Measurements from ENCODE around the gene TMSB4X. TPM values are rescaled to one million over a fixed set of nuclear protein-coding genes. Genes with fewer than 3 reads are reported as not detected.
"Not testable (repeated sequence)": the region's sequence is repeated elsewhere in the genome, so short reads cannot be mapped to it uniquely, and the experiment has no call there.

Gene TMSB4X
- polyA plus RNA-seq: over 10,000 TPM; 26,219 to 39,735 (median 28,691) TPM

DNA sequence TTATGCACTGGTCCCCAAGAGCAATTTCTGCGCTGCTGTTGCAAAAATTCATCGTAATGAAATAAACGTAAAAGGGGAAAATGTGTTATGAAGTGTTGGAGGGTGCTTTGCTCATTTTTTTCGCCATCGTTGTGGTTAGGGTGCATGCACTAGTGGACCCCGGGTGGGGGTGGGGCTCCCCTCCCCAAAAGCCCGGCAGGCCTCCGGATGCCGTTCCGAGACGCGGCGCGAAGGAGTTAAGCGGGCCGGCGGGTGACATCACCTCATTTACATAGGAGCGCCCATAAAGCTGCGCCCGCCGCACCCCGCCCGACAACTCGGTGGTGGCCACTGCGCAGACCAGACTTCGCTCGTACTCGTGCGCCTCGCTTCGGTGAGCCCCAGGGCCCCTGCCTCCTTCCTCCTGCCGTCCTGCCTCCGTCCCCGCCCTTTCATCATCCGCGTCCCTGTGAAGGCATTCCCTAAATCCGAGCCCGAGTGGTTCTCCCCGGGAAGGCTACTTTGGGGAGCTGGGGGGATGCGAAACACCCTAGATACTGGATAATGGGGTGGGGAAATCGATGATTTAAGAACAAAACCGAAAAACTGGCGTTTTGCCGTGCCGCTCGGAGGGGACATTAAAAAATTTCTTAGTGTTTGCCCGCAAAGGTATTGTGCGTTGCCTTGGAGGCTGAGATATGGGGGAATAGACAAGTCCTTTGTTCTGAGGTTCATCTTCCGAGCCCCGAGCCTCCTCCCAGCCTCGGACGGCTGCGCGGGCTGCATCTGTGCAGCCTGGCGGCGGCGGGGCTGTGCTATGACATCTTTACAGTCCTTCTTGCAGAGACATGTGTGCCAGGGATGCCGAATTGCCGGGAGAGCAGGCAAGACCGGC is at the start of gene TMSB4X:
Gene TMSB4X, plus strand, starts transcription at position 315 of the 874 bp plus-strand sequence.
- Mint-ChIP-seq H3K4me1 (peaks cover 72 to 84% of the 10 kb centered on the region in 2 donors), H3K36me3 (peaks cover 26 to 36% (median 31%) of the 10 kb centered on the region in 3 donors), H3K27ac (peak within 1 kb of the TSS; percentile 92 to 98 (median 98)), H3K4me3 (peak within 1 kb of the TSS; percentile 94 to 99 (median 96)), H3K9me3 (peaks cover 0 to 2% (median 0%) of the 10 kb centered on the region in 6 donors), H3K27me3 (ENCODE audit: low read depth in 3 of 3) (peaks cover 36 to 50% (median 49%) of the 10 kb centered on the region in 3 donors)
- peak; percentile 82 to 86 (median 85) for DNase-seq

DNA sequence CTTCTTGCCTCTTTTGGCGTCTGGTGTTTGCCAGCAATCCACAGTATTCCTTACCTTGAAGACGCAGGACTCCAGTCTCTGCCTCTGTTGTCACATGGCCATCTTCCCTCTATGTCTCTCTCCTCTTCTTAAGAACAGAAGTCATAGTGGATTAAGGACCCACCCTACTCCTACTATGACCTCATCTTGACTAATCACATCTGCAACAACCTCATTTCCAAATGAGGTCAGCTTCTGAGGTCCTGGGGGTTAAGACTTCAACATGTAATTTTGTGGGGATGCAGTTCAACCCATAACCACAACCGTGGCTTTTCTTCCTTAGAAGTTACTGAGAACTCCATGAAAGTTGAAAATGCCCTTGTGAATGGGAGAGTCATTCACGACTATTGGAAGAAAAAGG is 45.2 kb upstream of the TMSB4X start:
- Mint-ChIP-seq H3K27ac (no peak overlapping the region), H3K36me3 (no peaks in the 10 kb centered on the region), H3K4me3 (no peak overlapping the region), H3K4me1 (no peaks in the 10 kb centered on the region), H3K9me3 (peaks cover 0 to 7% (median 0%) of the 10 kb centered on the region in 6 donors), H3K27me3 (ENCODE audit: low read depth in 3 of 3) (peaks cover 0 to 15% (median 9%) of the 10 kb centered on the region in 3 donors)
- no peak for DNase-seq

DNA sequence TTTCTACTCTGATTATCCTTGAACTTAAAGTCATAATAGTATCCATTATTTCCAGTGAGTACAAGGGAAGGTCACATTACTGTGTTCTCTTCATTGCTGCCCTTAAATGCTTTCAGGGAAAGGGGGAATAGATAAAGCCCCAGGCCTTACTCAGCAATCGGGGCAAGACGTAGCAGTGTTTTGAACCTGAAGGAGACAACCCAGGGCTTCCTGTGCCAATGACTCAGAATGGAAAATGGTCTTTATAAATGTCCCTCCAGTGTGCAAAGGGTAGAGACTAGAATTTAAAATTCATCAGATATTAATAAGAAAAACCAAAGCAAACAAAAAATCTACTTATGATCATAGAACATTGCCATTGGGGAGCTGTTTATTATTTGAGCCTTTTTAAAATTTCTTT is 44.8 kb upstream of the TMSB4X start:
- no peak for DNase-seq
- H3K27me3 Mint-ChIP-seq (ENCODE audit: low read depth in 3 of 3): peaks cover 0 to 15% (median 9%) of the 10 kb centered on the region in 3 donors
- no peak overlapping the region for H3K27ac Mint-ChIP-seq
- H3K36me3 Mint-ChIP-seq: no peaks in the 10 kb centered on the region
- no peaks in the 10 kb centered on the region for H3K4me1 Mint-ChIP-seq
- H3K4me3 Mint-ChIP-seq: no peak overlapping the region
- H3K9me3 Mint-ChIP-seq: peaks cover 0 to 5% (median 0%) of the 10 kb centered on the region in 6 donors

- no peaks in the 10 kb centered on the region for H3K4me1 Mint-ChIP-seq
- no peak for DNase-seq
- H3K9me3 Mint-ChIP-seq: peaks cover 0 to 4% (median 0%) of the 10 kb centered on the region in 6 donors
- H3K36me3 Mint-ChIP-seq: no peaks in the 10 kb centered on the region
- no peak overlapping the region for H3K27ac Mint-ChIP-seq
- peaks cover 0 to 17% (median 9%) of the 10 kb centered on the region in 3 donors for H3K27me3 Mint-ChIP-seq (ENCODE audit: low read depth in 3 of 3)
- H3K4me3 Mint-ChIP-seq: no peak overlapping the region
Observed at GRCh38 chrX:12932244-12932643, 42.7 kb upstream of the TMSB4X start.

- no peaks in the 10 kb centered on the region for H3K4me1 Mint-ChIP-seq
- H3K27me3 Mint-ChIP-seq (ENCODE audit: low read depth in 3 of 3): peaks cover 0 to 23% (median 10%) of the 10 kb centered on the region in 3 donors
- no peaks in the 10 kb centered on the region for H3K36me3 Mint-ChIP-seq
- no peak overlapping the region for H3K27ac Mint-ChIP-seq
- H3K9me3 Mint-ChIP-seq: peaks cover 0 to 4% (median 0%) of the 10 kb centered on the region in 6 donors
- DNase-seq: no peak
- no peak overlapping the region for H3K4me3 Mint-ChIP-seq
Observed at GRCh38 chrX:12934850-12935249, 40.1 kb upstream of the TMSB4X start.

- Mint-ChIP-seq H3K4me1 (no peaks in the 10 kb centered on the region), H3K36me3 (no peaks in the 10 kb centered on the region), H3K27me3 (ENCODE audit: low read depth in 3 of 3) (peaks cover 0 to 25% (median 13%) of the 10 kb centered on the region in 3 donors), H3K27ac (no peak overlapping the region), H3K9me3 (no peaks in the 10 kb centered on the region), H3K4me3 (no peak overlapping the region)
- no peak for DNase-seq
Observed at GRCh38 chrX:12936947-12937346, 38.0 kb upstream of the TMSB4X start.

DNA sequence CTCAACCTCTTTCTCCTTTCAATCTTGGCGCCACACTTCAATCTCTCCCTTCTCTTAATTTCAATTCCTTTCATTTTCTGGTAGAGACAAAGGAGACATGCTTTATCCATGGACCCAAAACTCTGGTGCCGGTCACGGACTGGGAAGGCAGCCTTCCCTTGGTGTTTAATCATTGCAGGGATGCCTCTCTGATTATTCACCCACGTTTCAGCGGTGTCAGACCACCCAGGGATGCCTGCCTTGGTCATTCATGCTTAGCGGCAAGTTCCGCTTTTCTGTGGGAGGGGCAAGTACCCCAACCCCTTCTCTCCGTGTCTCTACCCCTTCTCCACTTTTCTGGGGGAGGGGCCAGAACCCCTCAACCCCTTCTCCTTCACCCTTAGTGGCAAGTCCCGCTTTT is 34.4 kb upstream of the TMSB4X start:
- not testable (repeated sequence) for H3K4me3 Mint-ChIP-seq, H3K36me3 Mint-ChIP-seq, DNase-seq, H3K27ac Mint-ChIP-seq, H3K4me1 Mint-ChIP-seq, H3K9me3 Mint-ChIP-seq
- peaks cover 0 to 17% (median 13%) of the 10 kb centered on the region in 3 donors for H3K27me3 Mint-ChIP-seq (ENCODE audit: low read depth in 3 of 3)

- H3K36me3 Mint-ChIP-seq, H3K27ac Mint-ChIP-seq, H3K9me3 Mint-ChIP-seq, H3K4me3 Mint-ChIP-seq, DNase-seq: not testable (repeated sequence)
- Mint-ChIP-seq H3K4me1 (peaks cover 21 to 26% of the 10 kb centered on the region in 2 donors), H3K27me3 (ENCODE audit: low read depth in 3 of 3) (peaks cover 0 to 22% (median 8%) of the 10 kb centered on the region in 3 donors)
Observed at GRCh38 chrX:12943592-12943991, 31.3 kb upstream of the TMSB4X start.

- peaks cover 3 to 21% (median 7%) of the 10 kb centered on the region in 3 donors for H3K27me3 Mint-ChIP-seq (ENCODE audit: low read depth in 3 of 3)
- not testable (repeated sequence) for H3K4me3 Mint-ChIP-seq, H3K9me3 Mint-ChIP-seq, H3K27ac Mint-ChIP-seq, DNase-seq, H3K36me3 Mint-ChIP-seq
- H3K4me1 Mint-ChIP-seq: peaks cover 29 to 34% of the 10 kb centered on the region in 2 donors
Observed at GRCh38 chrX:12944452-12944851, 30.5 kb upstream of the TMSB4X start.

DNA sequence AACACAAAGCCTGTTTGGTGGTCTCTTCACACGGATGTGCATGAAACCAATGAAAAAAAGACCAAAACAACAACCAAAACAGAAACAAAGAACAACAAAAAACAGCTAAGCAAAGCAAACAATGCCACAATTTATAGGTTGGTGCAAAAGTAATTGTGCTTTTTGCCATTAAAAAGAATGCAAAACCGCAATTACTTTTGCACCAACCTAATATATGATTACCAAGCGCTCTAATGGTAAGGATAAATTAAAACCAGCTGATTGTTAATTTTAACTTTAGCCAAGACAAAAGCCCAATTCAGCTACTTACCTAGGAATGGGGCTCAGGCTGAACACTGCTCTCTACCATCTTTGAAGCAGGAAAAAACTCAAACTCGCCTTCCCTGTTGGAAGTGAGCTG is 29.4 kb upstream of the TMSB4X start:
- DNase-seq: no peak
- H3K36me3 Mint-ChIP-seq: no peaks in the 10 kb centered on the region
- no peak overlapping the region for H3K4me3 Mint-ChIP-seq
- H3K27ac Mint-ChIP-seq: no peak overlapping the region
- H3K9me3 Mint-ChIP-seq: no peaks in the 10 kb centered on the region
- peaks cover 9 to 24% (median 13%) of the 10 kb centered on the region in 3 donors for H3K27me3 Mint-ChIP-seq (ENCODE audit: low read depth in 3 of 3)
- H3K4me1 Mint-ChIP-seq: peaks cover 40 to 45% of the 10 kb centered on the region in 2 donors

DNA sequence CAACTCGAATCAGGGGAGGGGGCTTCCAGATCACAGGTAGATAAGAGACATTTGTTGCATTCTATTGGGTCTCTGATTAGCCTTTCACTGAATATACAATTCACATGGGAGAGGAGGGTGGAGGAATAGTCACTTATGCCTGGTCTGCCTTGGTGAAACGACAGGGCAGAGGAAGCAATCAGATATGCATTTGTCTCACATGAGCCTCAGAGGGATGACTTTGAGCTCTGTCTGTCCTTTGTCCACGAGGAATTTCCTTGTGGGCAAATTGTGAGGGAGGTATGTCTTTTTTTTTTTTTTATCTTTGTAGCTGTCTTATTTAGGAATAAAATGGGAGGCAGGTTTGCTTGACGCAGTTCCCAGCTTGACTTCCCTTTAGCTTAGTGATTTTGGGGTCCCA is 28.5 kb upstream of the TMSB4X start:
- Mint-ChIP-seq H3K4me3 (no peak overlapping the region), H3K9me3 (no peaks in the 10 kb centered on the region), H3K36me3 (no peaks in the 10 kb centered on the region), H3K27me3 (ENCODE audit: low read depth in 3 of 3) (peaks cover 12 to 19% (median 13%) of the 10 kb centered on the region in 3 donors), H3K27ac (peak overlapping the region in 5 of 6 donors; percentile 90 to 98 (median 96)), H3K4me1 (peaks cover 49 to 54% of the 10 kb centered on the region in 2 donors)
- no peak for DNase-seq

DNA sequence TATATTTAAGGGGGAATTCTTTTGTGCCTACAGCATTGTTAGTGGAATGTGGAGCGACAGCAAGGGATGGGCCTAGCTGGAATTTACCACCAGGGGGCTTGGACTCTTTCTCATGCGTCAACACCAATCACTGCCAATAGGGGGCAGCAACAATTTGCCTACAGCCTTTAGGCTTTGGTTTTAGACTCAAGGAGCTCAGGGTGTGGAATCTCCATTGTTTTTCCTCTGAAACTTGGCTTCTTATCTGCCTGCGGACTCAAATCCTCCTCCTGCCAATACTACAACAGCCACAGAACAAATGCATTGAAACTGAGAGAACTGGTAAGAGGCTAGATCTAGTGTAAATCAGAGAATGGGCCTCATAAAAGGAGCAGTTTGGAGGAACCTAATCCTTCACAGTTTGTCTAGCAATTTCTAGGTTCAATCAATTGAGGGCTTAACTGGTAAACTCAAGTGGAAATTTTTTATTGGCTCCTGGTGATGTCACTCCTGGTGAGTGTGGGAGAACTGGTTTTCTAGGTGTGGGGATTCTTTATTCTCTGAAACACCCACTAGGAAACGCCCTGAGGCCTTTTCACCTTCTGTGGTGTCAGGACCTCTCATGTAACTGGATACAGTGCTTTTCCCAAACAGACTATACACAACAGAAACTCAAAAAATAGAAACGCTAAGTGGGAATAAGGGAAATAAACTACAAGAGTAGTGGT is 27.9 kb upstream of the TMSB4X start:
- Mint-ChIP-seq H3K9me3 (no peaks in the 10 kb centered on the region), H3K27ac (peak overlapping the region; percentile 83 to 98 (median 96)), H3K27me3 (ENCODE audit: low read depth in 3 of 3) (peaks cover 8 to 19% (median 13%) of the 10 kb centered on the region in 3 donors), H3K4me1 (peaks cover 53 to 59% of the 10 kb centered on the region in 2 donors), H3K36me3 (no peaks in the 10 kb centered on the region), H3K4me3 (peak overlapping the region; percentile 53 to 84 (median 61))
- peak; percentile 80 to 82 (median 81) for DNase-seq

DNA sequence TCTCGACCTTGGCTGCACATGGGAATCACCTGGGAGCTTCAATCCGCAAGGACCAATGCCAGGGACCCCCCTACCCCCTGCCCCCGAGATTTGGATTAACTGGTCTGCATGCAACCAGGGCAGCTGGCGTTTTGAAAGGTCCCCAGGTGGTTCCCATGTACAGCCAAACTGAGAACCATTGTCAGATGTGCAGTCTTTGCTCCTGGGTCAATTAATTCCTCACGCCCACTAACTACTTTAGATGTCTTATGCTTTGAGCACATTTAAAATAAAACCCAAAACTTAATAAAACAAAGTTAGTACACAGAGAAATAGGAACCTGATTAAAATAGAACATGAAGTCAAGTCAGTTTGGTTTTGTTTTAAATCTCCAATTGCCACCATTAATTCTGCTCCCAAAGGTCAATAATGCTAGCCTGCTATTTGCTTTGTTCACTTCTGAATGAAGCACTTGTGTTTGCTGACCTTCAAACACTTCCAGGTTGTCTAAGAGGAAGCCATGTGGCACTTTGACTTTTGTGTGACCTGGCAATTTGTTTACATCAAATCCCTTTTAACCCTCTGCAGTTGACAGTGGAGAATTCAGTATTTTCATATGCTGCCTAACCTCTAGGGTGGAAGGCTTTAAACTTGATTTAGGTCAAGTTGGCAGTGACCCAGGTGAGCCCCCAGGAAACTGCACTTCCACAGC is 27.2 kb upstream of the TMSB4X start:
- DNase-seq: no peak
- Mint-ChIP-seq H3K4me3 (peak overlapping the region in 1 of 5 donors; percentile 46), H3K36me3 (no peaks in the 10 kb centered on the region), H3K27me3 (ENCODE audit: low read depth in 3 of 3) (peaks cover 8 to 19% (median 13%) of the 10 kb centered on the region in 3 donors), H3K27ac (peak overlapping the region; percentile 95 to 98 (median 97)), H3K4me1 (peaks cover 57 to 66% of the 10 kb centered on the region in 2 donors), H3K9me3 (no peaks in the 10 kb centered on the region)

Data from immature natural killer cell (primary cell).